Mesothelial cell of epicardium (in vitro differentiated cells): ENCODE data around the gene SART1. TPM values are rescaled to one million over a fixed set of nuclear protein-coding genes. Genes with fewer than 3 reads are reported as not detected.

Source experiments
- DNase-seq, 2 experiments: peaks; one replicate each; pipeline ENCODE4 v3.0.0; 2021; ENCODE audit warnings: low spot score in 2 of 2; ENCODE audit not compliant: unreplicated experiment in 2 of 2
- H3K27ac Mint-ChIP-seq: 2 replicates; pipeline ENCODE4 v1.8.0; 2021; ENCODE audit warnings: mixed read lengths
- H3K27me3 Mint-ChIP-seq: 2 replicates; pipeline ENCODE4 v1.8.0; 2021; ENCODE audit warnings: low read depth, mixed read lengths
- H3K36me3 Mint-ChIP-seq: 2 replicates; pipeline ENCODE4 v1.8.0; 2021; ENCODE audit warnings: mixed read lengths
- H3K4me1 Mint-ChIP-seq: 2 replicates; pipeline ENCODE4 v1.8.0; 2021; ENCODE audit warnings: mixed read lengths
- H3K4me3 Mint-ChIP-seq: 2 replicates; pipeline ENCODE4 v1.8.0; 2021; ENCODE audit warnings: mild to moderate bottlenecking, moderate library complexity, mixed read lengths
- H3K9me3 Mint-ChIP-seq: 2 replicates; pipeline ENCODE4 v1.8.0; 2021; ENCODE audit warnings: mixed read lengths
- CTCF ChIP-seq: fragments of 200-600 bp; sonication (generic); IDR thresholded peaks from one replicate; pipeline ENCODE4 v1.5.0; 2021; ENCODE audit warnings: antibody characterized with exemption; ENCODE audit not compliant: unreplicated experiment
- total RNA-seq: library from RNA; stranded (reverse); gene quantifications from 3 replicates; pipeline ENCODE4 v1.2.1, GENCODE V29; 2021

The SART1 gene
- total RNA-seq, 1 donor from 2014 or later, result 54.4 TPM

- H3K4me1 Mint-ChIP-seq, result peaks cover 2% of the 10 kb centered on the region
- no peak overlapping the region for H3K4me3 Mint-ChIP-seq
- H3K27me3 Mint-ChIP-seq, result peaks cover 4% of the 10 kb centered on the region
- no peak for TF ChIP-seq CTCF
- no peak for DNase-seq
- H3K27ac Mint-ChIP-seq, result no peak overlapping the region
- H3K36me3 Mint-ChIP-seq, result no peaks in the 10 kb centered on the region
- no peaks in the 10 kb centered on the region for H3K9me3 Mint-ChIP-seq
Measured at GRCh38 chr11:65953471-65953870, 8.1 kb upstream of the SART1 start.

- no peaks in the 10 kb centered on the region for H3K9me3 Mint-ChIP-seq
- peaks cover 2% of the 10 kb centered on the region for H3K27me3 Mint-ChIP-seq
- TF ChIP-seq CTCF, result no peak
- H3K4me1 Mint-ChIP-seq, result peaks cover 2% of the 10 kb centered on the region
- peak overlapping the region; percentile 43 for H3K27ac Mint-ChIP-seq
- H3K4me3 Mint-ChIP-seq, result no peak overlapping the region
- no peaks in the 10 kb centered on the region for H3K36me3 Mint-ChIP-seq
- no peak for DNase-seq
Measured at GRCh38 chr11:65954771-65955170, 6.8 kb upstream of the SART1 start.

- no peak for TF ChIP-seq CTCF
- no peaks in the 10 kb centered on the region for H3K36me3 Mint-ChIP-seq
- DNase-seq, result no peak
- peaks cover 2% of the 10 kb centered on the region for H3K27me3 Mint-ChIP-seq
- H3K27ac Mint-ChIP-seq, result no peak overlapping the region
- H3K4me1 Mint-ChIP-seq, result peaks cover 15% of the 10 kb centered on the region
- H3K4me3 Mint-ChIP-seq, result no peak overlapping the region
- H3K9me3 Mint-ChIP-seq, result no peaks in the 10 kb centered on the region
Measured at GRCh38 chr11:65958291-65958690, 3.2 kb upstream of the SART1 start.

- no peak for DNase-seq
- Mint-ChIP-seq H3K4me1 (peaks cover 18% of the 10 kb centered on the region), H3K27ac (no peak overlapping the region), H3K4me3 (no peak overlapping the region), H3K27me3 (peaks cover 2% of the 10 kb centered on the region), H3K9me3 (no peaks in the 10 kb centered on the region), H3K36me3 (no peaks in the 10 kb centered on the region)
- TF ChIP-seq CTCF, result no peak
Measured at GRCh38 chr11:65958774-65959420, 2.6 kb upstream of the SART1 start.

- H3K4me1 Mint-ChIP-seq, result peaks cover 19% of the 10 kb centered on the region
- H3K9me3 Mint-ChIP-seq, result no peaks in the 10 kb centered on the region
- peak overlapping the region; percentile 96 for H3K4me3 Mint-ChIP-seq
- DNase-seq, result no peak
- H3K27ac Mint-ChIP-seq, result peak overlapping the region; percentile 99
- no peak for TF ChIP-seq CTCF
- H3K36me3 Mint-ChIP-seq, result peaks cover 7% of the 10 kb centered on the region
- peaks cover 2% of the 10 kb centered on the region for H3K27me3 Mint-ChIP-seq
Measured at GRCh38 chr11:65960824-65961266, 689 bp upstream of the SART1 start.
